Measurements from ENCODE around the gene COL4A2.

Gene COL4A2

GRCh38 chr13:110503979-110504499 is 197.0 kb downstream of the COL4A2 start:
- no peak for DNase-seq

- DNase-seq = no peak
These were observed 198.5 kb downstream of the COL4A2 start for GRCh38 chr13:110505594-110505993.

- no peak for DNase-seq
These were observed 199.3 kb downstream of the COL4A2 start for GRCh38 chr13:110506396-110506795.

DNA sequence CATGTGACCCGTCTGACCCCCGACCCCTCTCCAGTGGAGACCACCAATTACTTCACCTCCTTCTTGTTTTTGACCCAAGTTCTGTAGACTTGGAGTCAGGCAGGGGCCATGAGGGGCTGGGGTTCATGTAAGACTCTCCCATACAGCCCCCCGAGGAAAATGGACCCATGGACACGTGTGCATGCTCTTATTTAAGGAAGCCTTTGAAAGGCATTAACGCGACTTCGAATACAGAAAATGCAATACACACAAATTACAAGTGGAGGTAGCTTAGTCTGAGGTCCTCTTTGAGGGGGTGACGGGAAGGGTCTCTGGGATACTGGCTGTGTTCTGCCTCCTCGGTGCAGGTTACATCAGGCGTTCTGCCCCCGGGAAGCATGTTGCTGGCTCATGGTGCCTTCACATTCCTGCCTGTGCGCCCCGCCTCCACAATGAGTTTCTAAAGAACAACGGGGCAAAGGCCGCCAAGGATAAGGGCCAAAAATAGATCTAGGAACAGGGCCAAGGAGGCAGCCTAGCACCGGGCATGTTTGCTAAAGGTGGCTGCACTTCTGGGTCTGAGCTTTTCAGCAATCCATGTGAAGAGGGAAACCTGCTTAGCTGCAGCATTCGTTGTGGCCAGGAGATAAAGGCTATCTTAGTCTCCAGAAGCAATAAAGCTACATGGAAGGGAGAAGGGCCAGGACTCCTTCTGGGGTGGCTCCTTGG is 199.9 kb downstream of the COL4A2 start:
- DNase-seq = no peak

DNA sequence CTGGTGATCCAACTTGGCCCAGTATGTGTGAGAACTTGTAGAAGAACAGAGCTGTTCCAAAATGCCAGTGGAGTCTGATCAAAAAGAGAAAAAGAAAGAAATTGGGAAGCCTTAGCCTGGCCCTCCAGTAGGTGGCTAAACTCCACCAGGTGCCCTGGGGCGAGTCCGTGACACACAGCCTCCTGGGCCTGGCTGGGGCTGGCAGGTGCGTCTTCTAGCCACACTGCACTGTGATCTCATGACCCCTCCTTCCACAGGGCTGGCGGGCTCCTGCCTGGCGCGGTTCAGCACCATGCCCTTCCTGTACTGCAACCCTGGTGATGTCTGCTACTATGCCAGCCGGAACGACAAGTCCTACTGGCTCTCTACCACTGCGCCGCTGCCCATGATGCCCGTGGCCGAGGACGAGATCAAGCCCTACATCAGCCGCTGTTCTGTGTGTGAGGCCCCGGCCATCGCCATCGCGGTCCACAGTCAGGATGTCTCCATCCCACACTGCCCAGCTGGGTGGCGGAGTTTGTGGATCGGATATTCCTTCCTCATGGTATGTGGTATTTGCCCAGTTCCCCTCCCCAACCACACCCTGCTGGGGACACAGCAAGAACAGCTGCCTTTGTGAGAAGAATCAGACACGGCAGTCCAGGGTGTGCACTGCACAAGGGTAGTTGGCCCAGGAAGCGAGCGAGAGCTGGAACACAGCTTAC is 200.7 kb downstream of the COL4A2 start:
- no peak for DNase-seq

DNA sequence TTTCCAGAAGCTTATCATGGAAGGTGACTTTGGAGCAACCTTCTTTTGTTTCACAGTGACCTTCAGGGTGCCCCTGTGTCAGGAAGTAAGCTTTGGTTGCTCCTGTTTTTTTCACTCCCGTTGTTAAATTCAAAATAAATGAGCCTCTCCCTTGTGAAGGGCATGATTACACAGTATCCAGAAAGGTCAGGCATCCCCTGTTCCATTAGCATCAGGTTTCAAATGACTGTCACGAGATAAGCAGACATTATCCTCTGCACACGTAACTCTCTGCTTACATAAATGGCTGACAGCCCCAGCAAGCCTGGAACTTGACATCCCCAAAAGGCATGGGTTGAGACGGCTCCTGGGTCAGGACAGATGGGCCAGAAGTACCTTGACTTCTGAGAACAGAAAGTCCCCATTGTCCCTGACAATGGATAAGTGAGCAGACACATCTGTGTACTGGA is 202.4 kb downstream of the COL4A2 start:
- DNase-seq = no peak

DNA sequence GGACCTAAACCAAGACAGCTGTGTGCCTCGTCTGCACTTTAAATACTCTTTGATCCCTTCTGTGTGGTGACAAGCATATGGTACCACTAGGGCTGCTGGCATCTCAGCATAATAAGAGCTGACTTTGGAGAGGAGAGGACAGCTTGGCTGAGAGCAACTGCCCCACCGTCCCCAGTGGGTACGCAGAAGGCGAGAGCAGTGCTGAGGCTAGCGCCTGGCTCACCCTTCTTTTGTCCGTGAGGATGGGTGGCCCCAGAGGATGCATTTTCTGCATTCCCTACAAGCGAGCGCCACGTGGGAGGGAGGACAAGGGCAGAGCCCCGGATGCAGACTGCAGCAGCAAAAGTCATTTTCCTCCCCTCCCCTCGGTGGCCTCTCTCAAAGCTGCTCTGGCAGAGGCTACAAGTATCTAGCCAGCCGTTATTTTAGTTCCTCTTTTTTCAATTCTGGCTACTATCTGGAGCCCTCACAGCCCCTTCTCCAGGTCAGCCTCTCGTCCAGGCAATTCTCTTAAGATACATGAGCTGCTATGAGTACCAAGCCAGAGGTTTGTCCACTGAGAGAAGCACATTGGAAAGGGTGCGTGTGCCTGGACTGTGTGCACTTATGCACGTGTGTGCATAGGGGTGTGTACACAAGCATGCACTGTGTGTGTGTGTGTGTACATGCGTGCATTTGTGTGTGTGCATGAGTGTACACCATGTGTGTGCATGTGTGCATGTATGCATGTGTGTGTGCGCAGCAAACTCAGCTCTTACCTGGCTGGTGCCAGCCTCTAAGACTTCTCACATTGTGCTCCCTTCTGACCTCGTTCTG is 203.1 kb downstream of the COL4A2 start:
- no peak for DNase-seq

DNA sequence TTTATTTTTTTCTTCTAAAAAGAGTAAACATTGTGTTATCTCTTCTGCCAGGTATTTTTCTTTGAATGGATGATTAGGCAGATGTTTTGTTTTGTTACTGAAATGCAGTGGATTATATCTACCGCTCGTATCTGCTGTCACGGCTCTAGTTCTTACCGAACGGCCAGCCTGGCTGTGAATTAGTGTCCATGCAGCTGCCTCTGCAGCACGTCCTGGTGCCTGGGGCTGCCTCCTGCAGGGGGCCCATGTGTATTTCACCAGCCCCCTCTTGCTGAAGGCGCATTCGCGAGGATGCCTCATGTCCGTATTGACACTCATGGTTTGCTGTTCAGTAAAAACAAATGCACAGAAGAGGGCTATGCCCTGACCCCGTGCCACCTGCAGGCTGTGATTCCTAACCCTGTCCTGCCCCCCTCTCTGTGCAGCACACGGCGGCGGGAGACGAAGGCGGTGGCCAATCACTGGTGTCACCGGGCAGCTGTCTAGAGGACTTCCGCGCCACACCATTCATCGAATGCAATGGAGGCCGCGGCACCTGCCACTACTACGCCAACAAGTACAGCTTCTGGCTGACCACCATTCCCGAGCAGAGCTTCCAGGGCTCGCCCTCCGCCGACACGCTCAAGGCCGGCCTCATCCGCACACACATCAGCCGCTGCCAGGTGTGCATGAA is 204.6 kb downstream of the COL4A2 start:
- no peak for DNase-seq

DNA sequence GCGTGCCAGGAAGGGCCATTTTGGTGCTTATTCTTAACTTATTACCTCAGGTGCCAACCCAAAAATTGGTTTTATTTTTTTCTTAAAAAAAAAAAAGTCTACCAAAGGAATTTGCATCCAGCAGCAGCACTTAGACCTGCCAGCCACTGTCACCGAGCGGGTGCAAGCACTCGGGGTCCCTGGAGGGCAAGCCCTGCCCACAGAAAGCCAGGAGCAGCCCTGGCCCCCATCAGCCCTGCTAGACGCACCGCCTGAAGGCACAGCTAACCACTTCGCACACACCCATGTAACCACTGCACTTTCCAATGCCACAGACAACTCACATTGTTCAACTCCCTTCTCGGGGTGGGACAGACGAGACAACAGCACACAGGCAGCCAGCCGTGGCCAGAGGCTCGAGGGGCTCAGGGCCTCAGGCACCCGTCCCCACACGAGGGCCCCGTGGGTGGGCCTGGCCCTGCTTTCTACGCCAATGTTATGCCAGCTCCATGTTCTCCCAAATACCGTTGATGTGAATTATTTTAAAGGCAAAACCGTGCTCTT is 205.2 kb downstream of the COL4A2 start:
- DNase-seq = no peak

- DNase-seq = no peak
These were observed 209.4 kb downstream of the COL4A2 start for GRCh38 chr13:110516500-110516899.

DNA sequence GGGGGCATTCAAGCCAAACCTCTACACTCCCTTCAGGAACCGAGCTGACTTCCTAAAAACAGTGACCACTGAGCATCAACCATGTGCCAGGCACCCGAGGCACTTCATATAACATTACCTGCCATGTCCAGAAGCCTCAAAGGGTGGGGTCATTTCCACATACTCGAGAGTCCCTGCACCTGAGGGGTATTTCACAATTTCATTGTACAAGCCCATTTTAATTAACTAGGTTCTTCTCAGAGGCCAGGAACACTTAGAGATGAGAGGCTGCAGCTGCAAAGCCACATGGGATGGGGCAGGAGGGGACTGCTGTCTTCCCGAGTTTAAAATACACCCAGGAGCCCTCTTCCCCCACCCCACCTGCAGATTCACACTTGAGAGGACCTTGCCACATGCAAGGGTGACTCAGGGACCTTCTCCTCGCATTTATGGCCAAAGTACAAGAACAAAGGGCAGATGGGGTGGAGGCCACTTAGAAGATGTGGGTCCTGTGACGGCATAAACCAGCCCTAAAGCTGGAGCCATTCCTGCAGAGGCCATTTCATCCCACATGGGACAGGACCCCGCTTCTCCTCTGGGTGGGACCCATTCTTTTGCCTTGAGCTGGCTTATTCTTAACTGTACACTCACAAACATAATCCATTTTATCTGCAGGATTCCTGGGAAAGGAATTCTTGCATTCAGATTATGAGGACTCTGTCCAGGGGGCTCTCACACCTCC is 210.6 kb downstream of the COL4A2 start:
- DNase-seq = no peak

- DNase-seq = no peak
These were observed 211.1 kb downstream of the COL4A2 start for GRCh38 chr13:110518226-110518525.

DNA sequence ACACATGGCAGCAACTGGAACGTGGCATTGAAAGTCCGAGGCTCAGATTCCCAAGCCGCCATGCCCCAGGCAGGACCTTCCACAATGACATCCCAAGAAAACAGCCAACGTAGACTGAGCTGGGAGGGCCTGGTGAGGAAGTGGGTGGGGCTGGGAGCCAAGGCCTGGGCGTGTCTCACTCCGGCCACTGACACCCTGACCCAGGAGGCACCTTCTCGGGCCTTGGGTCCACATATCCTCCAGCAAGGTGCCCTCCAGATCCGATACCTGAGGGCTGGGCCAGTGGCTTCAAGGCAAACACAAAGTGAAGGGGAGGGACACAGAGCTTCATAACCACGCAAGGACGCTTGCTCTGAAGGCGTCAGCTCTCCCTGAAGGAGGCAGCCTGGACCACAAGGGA is 211.5 kb downstream of the COL4A2 start:
- DNase-seq = no peak

GRCh38 chr13:110519046-110519445 is 212.0 kb downstream of the COL4A2 start:
- DNase-seq = no peak

GRCh38 chr13:110519506-110519905 is 212.4 kb downstream of the COL4A2 start:
- DNase-seq = no peak

- no peak for DNase-seq
These were observed 213.6 kb downstream of the COL4A2 start for GRCh38 chr13:110520431-110521295.

GRCh38 chr13:110521296-110521680 is 214.2 kb downstream of the COL4A2 start:
- DNase-seq = no peak

- no peak for DNase-seq
These were observed 214.9 kb downstream of the COL4A2 start for GRCh38 chr13:110521946-110522345.

DNA sequence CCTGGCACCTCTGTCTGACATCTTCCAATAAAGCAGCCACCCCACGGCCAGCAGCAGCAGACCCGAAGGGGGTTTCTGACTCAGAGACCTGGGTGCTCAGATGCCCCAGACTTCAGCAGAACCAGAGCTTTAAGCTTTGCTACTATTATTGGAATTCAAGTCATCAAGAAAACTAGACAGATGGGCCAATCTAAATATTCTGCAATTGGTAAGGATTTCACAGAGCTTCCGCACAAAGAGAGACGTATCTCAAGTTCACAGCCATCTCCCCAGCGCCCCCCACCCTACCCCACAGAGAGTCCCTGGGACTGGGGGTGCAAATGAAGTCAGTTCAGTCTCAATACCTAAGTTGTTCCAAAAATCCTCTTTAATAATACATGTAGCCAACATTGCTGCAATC is 215.6 kb downstream of the COL4A2 start:
- no peak for DNase-seq

GRCh38 chr13:110523180-110523579 is 216.1 kb downstream of the COL4A2 start:
- no peak for DNase-seq
